Fibroblast of skin of back (primary cell): Measurements from ENCODE around the gene RET. TPM values are rescaled to one million over a fixed set of nuclear protein-coding genes. Genes with fewer than 3 reads are reported as not detected.

Experiments
- DNase-seq: peaks from one replicate; pipeline ENCODE4 v3.0.0-alpha.2; 2013
- polyA plus RNA-seq, 2 experiments: library from polyadenylated mRNA; unstranded; fragments of 120-200 nt; gene quantifications; one replicate each; pipeline ENCODE4 v1.2.1, GENCODE V29; 2013; ENCODE audit not compliant: insufficient read length in 2 of 2

The RET gene
- 0.12 TPM for polyA plus RNA-seq (2013, experiment 1 of 2; ENCODE audit: insufficient read length)
- polyA plus RNA-seq (2013, experiment 2 of 2; ENCODE audit: insufficient read length), result not detected

- no peak for DNase-seq
Observed at GRCh38 chr10:43076876-43077420, at the start of gene RET. RET (plus strand) TSS chr10:43077069; CDS start chr10:43077259, 190 bp downstream.

- no peak for DNase-seq
Observed at GRCh38 chr10:43027331-43027955, 49.4 kb upstream of the RET start.

GRCh38 chr10:43028143-43028542 lies 48.7 kb upstream of the RET start:
- no peak for DNase-seq

GRCh38 chr10:43029043-43029442 lies 47.8 kb upstream of the RET start:
- DNase-seq, result no peak

GRCh38 chr10:43032613-43033012 lies 44.3 kb upstream of the RET start:
- no peak for DNase-seq

- DNase-seq, result no peak
Observed at GRCh38 chr10:43035800-43036199, 41.1 kb upstream of the RET start.

DNA sequence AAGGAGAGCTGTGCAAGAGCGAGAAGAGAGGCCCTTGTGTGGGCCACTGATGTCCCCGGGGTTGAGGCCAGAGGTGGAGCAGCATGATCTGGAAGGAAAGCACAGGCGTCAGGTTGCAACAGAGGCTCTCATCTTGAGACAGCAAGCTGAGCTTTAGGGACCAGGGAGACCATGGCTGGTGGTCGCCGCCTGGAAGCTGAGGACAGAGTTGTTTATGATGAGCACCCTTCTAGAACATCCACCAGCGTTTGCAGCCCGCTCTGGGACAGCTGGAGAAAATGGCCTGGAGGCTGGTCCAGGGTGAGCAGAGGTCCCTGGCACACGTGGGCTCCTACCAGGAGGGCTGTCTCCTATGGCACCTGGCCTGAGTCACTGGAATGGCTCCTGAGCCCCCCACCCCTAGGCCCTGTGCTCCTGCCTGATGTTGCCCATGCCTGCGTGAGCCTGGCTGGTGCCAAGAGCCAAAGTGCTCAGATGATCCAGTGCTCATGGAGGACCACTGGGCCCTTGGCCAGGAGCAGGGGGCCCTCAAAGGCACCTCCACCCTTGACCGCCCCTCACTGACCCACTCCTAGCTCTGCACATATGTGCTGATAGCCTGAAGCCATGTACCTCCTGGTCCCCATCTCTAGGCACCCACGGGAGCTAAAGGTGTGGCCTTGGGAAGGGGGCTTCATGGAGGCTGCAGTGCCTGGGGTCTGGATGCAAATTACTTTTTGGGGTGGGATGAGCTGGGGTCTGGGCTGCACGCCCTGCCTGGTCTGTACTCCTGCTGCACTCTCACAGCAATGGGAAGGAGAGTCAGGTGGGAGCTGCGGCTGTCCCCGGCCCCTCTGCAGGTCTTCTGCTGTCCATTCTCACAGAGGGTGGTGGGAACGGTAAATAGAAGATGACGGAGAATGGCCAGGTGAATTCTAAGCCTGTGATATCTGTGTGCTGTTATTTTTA lies 40.1 kb upstream of the RET start:
- DNase-seq, result no peak

GRCh38 chr10:43037440-43037839 lies 39.4 kb upstream of the RET start:
- no peak for DNase-seq

GRCh38 chr10:43037942-43038782 lies 38.7 kb upstream of the RET start:
- DNase-seq, result no peak

DNA sequence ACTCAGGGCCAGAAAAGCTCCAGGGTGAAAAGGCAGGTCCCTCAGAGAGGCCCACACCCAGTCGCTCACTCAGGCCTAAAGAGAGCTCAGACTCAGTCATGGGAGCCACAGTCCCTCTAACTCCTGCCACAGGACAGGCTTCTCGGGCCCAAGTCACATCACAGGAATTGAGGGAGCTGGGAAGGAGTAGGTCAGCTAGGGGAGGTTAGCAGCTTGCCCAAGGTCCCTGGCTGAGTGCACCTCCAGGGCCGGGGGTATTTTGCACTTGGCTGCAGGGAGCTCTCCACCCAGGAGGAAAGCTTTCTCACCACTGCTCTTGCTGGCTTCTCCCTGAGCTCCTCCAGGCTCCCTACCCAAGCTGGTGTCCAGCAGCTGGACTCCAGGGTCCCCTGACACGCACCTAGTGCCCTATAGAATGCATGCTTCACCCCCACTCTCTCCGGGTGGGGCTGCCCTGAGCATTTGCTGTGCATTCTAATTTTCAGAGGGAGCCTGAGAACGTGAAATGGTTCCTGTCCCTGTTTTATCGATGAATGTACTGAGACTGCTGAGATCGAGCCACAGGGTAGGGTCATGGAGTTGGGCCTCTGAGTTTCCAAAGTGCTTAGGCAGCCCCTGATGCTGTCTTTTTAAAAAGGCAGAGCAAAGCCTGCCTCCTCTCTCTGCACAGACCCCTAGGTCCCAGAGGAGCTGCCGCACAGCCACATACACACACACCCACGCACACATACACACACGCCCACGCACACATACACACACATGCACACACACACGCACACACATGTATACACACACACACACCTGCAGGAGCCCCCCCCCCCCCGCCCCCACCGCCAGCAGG lies 37.9 kb upstream of the RET start:
- DNase-seq, result no peak

- no peak for DNase-seq
Observed at GRCh38 chr10:43039624-43040481, 37.0 kb upstream of the RET start.

- DNase-seq, result no peak
Observed at GRCh38 chr10:43040482-43041256, 36.2 kb upstream of the RET start.

- DNase-seq, result no peak
Observed at GRCh38 chr10:43041422-43042342, 35.2 kb upstream of the RET start.

DNA sequence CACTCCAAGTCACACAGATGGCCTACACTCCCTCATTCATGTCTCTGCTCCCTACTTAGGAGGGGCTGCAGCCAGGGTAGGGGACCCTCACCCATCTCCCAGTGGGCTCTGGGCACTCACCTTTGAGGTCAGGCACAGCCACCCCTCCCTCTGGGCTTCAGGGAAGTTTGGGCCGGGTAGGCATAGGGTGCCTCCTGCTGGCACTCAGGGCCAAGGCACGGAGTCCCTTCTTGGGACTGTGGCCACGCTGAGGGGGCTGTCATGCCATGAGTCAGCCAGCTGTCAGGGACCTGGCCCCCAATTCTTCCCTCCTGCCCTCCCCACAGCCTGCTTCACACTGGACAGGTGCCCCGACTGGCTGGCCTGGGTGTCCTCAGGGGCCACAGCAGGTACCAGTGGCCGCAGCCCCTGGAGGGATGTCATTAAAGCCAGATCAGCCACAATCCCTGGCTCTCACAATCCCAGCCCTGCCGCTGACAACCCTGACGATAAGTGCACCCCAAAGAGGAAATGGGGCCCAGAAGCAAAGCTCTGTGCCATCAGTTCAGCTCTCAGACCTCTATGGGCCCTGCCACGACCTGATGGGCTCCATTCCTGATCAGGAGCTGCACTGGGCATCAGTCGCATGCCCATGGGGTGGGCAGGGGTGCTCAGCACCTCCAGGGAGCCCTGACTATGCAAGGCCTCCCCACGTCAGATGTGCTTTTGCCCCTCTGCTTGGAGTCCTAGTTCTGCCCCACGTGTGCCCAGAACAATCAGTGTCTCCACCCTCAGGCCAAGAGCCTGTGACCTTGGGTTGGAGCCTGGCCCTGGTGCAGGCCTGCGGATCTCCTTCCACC lies 34.1 kb upstream of the RET start:
- no peak for DNase-seq

GRCh38 chr10:43043342-43043772 lies 33.5 kb upstream of the RET start:
- no peak for DNase-seq

DNA sequence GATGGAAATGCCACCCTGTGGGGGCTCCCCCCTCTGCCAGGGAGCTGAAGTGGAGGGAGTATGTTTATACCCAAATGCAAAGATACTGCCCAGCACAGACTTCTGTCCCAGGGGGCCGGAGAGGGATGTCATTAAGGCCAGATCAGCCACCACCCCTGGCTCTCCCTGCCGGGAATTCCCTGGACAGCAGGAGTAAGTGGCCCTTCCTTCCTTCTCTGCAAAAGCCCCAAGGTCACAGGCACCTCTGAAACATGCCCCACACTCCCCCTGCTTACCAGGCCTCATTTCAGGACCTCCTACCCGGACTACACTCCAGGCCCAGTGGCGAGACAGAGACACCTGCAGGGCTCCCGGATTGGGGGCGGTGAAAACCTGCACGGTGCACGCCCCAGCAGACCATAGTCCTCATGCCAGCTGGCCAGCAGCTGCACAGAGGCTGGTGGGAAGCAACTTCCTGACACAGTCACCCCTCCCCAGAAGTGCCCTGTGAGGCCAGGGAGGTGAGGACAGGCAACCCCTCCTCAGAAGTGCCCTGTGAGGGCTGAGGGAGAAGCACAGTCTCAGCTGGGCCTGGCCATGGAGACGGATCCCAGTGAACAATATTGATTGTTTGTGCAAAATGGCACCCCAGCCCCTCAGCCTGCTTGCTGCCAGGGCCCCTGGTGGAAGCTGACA lies 33.0 kb upstream of the RET start:
- DNase-seq, result no peak

DNA sequence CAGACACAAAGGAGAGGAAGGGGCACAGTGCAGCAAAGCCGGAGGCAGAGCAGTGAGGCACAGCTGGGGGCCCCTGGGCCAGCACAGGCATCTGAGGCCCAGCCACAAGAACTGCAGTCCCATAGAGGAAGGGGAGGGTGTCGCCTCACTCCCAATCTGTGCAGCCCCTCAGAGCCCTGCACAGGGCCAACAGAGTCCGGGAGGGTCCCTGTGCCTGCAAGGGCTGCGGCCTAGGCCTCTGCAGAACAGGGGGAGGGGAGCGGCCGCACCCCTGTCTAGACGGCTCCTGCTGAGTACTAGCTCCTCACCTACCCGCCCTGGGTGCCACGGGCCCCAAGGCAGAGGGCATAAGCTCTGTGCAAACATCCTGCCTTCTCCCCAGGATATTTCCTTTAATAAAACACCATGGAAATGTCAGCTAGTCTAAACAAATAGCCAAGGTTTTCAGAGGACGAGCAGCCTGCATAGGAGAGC lies 32.4 kb upstream of the RET start:
- no peak for DNase-seq
